ENCODE results near the gene HMBS. TPM values are rescaled to one million over a fixed set of nuclear protein-coding genes. Genes with fewer than 3 reads are reported as not detected.
"Not testable (repeated sequence)": the region's sequence is repeated elsewhere in the genome, so short reads cannot be mapped to it uniquely, and the experiment has no call there.

Gene HMBS
- total RNA-seq, 1 experiment from 2014 or later, result 61.6 TPM

DNA sequence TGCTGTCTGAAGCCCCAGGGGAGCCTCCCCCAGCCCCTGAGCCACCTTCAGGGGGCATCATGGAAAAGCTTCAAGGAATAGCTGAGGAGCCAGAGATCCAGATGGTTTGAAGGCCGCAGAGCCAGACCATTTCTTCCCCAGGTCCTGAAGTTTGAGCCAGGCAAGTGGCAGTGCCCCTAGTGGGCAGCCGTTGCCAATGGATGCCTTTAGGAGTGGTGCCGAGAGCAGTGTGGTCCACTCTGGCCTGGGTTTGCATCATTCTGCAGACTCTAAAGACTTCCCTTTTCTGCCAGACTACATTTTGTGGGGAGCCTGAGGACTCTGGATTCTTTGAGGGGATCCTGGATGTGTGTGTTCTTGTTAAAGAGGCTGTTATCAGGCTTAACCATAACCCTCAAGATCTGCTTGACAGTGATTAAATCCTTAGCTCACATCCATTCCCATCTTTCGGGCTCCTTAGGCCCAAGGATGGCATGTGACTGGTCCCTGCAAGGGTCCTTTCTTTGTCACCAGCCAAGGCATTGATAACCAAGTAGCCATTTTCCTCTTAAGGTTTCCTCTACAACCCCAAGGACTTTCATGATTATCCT is 49.8 kb downstream of the HMBS start:
- CTCF ChIA-PET, result interaction anchor here (1.0 kb wide), 2 partner anchors 9 to 25 kb away, joined by 3 to 7 read pairs; no protein-coding TSS in a partner anchor
- H3K4me1 ChIP-seq (ENCODE audit: control insufficient read depth, insufficient read depth, low read length), result no peaks in the 10 kb centered on the region
- peaks cover 10% of the 10 kb centered on the region for H3K36me3 ChIP-seq (ENCODE audit: control insufficient read depth, insufficient read depth, low read length)
- BruUV-seq (replicated peaks), result no TSS peak
- no peaks in the 10 kb centered on the region for H3K27me3 ChIP-seq (ENCODE audit: control insufficient read depth, insufficient read depth, low read length)
- H3K27ac ChIP-seq (ENCODE audit: low read length), result no peak overlapping the region
- H3K4me3 ChIP-seq (ENCODE audit: low read depth in 2 of 2, low read length in 2 of 2), result no peak overlapping the region
- TF ChIP-seq, protein P1, sequence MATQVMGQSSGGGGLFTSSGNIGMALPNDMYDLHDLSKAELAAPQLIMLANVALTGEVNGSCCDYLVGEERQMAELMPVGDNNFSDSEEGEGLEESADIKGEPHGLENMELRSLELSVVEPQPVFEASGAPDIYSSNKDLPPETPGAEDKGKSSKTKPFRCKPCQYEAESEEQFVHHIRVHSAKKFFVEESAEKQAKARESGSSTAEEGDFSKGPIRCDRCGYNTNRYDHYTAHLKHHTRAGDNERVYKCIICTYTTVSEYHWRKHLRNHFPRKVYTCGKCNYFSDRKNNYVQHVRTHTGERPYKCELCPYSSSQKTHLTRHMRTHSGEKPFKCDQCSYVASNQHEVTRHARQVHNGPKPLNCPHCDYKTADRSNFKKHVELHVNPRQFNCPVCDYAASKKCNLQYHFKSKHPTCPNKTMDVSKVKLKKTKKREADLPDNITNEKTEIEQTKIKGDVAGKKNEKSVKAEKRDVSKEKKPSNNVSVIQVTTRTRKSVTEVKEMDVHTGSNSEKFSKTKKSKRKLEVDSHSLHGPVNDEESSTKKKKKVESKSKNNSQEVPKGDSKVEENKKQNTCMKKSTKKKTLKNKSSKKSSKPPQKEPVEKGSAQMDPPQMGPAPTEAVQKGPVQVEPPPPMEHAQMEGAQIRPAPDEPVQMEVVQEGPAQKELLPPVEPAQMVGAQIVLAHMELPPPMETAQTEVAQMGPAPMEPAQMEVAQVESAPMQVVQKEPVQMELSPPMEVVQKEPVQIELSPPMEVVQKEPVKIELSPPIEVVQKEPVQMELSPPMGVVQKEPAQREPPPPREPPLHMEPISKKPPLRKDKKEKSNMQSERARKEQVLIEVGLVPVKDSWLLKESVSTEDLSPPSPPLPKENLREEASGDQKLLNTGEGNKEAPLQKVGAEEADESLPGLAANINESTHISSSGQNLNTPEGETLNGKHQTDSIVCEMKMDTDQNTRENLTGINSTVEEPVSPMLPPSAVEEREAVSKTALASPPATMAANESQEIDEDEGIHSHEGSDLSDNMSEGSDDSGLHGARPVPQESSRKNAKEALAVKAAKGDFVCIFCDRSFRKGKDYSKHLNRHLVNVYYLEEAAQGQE (IDR thresholded peaks at IDR 0.05; ENCODE audit: insufficient read depth in 1 of 2, low read depth in 2 of 2, low read length in 1 of 2), result no peak
- TF ChIP-seq CTCF (IDR thresholded peaks at IDR 0.05), result peak; percentile 86
- TF ChIP-seq POLR2AphosphoS5 (IDR thresholded peaks at IDR 0.05; ENCODE audit: low read depth, low read length), result no peak
- intact Hi-C loops (cut with micrococcal nuclease; ENCODE audit: unreplicated experiment), result no loop called here
- no peaks in the 10 kb centered on the region for H3K9me3 ChIP-seq (ENCODE audit: control insufficient read depth, insufficient read depth, low read depth, low read length)
- DNase-seq (ENCODE audit: low read depth, low spot score) (no peak), ATAC-seq (peak; percentile 74)
- POLR2A ChIA-PET, result no interaction called here
- in situ Hi-C loops (cut with HindIII; ENCODE audit: low pct_unique_long_range_greater_than_20kb, low sequenced_read_pairs), result no loop called here

GRCh38 chr11:119139276-119139675 is 54.6 kb downstream of the HMBS start:
- H3K4me3 ChIP-seq (ENCODE audit: low read depth in 2 of 2, low read length in 2 of 2); in situ Hi-C loops (cut with HindIII; ENCODE audit: low pct_unique_long_range_greater_than_20kb, low sequenced_read_pairs); H3K36me3 ChIP-seq (ENCODE audit: control insufficient read depth, insufficient read depth, low read length); intact Hi-C loops (cut with micrococcal nuclease; ENCODE audit: unreplicated experiment); BruUV-seq (replicated peaks); ATAC-seq; DNase-seq (ENCODE audit: low read depth, low spot score); H3K27me3 ChIP-seq (ENCODE audit: control insufficient read depth, insufficient read depth, low read length); H3K4me1 ChIP-seq (ENCODE audit: control insufficient read depth, insufficient read depth, low read length); H3K27ac ChIP-seq (ENCODE audit: low read length); H3K9me3 ChIP-seq (ENCODE audit: control insufficient read depth, insufficient read depth, low read depth, low read length): not testable (repeated sequence)
- POLR2A ChIA-PET, result interaction anchor here (0.7 kb wide), 2 partner anchors 248 to 1328 kb away, joined by 4 read pairs; no protein-coding TSS in a partner anchor
- CTCF ChIA-PET, result interaction anchor here (0.5 kb wide), 1 partner anchor 106 kb away, joined by 5 read pairs; no protein-coding TSS in a partner anchor

Other genes starting within 250 kb of the HMBS start
- gene CXCR5, start 201.0 kb upstream of the HMBS start, total RNA-seq (2021; ENCODE audit: unreplicated experiment), result not detected
- 234 TPM for gene BCL9L, start 159.0 kb upstream of the HMBS start, total RNA-seq (2021; ENCODE audit: unreplicated experiment)
- 0.92 TPM for gene UPK2, start 128.6 kb upstream of the HMBS start, total RNA-seq (2021; ENCODE audit: unreplicated experiment)
- not detected for gene FOXR1, start 113.1 kb upstream of the HMBS start, total RNA-seq (2021; ENCODE audit: unreplicated experiment)
- 45.4 TPM for gene CENATAC, start 86.7 kb upstream of the HMBS start, total RNA-seq (2021; ENCODE audit: unreplicated experiment)
- 1,083 TPM for gene RPS25, start 66.5 kb upstream of the HMBS start, total RNA-seq (2021; ENCODE audit: unreplicated experiment)
- gene TRAPPC4, start 66.1 kb upstream of the HMBS start, total RNA-seq (2021; ENCODE audit: unreplicated experiment), result 78.9 TPM
- gene SLC37A4, start 54.0 kb upstream of the HMBS start, total RNA-seq (2021; ENCODE audit: unreplicated experiment), result 33.2 TPM
- gene HYOU1, start 27.7 kb upstream of the HMBS start, total RNA-seq (2021; ENCODE audit: unreplicated experiment), result 268 TPM
- 28.2 TPM for gene VPS11, start 17.1 kb upstream of the HMBS start, total RNA-seq (2021; ENCODE audit: unreplicated experiment)
- gene DPAGT1, start 17.0 kb downstream of the HMBS start, total RNA-seq (2021; ENCODE audit: unreplicated experiment), result 72.1 TPM
- gene C2CD2L, start 22.5 kb downstream of the HMBS start, total RNA-seq (2021; ENCODE audit: unreplicated experiment), result 10.1 TPM
- 52.7 TPM for gene HINFP, start 36.7 kb downstream of the HMBS start, total RNA-seq (2021; ENCODE audit: unreplicated experiment)
- gene ABCG4, start 64.2 kb downstream of the HMBS start, total RNA-seq (2021; ENCODE audit: unreplicated experiment), result 0.39 TPM
- 25.2 TPM for gene NLRX1, start 83.8 kb downstream of the HMBS start, total RNA-seq (2021; ENCODE audit: unreplicated experiment)
- 0.23 TPM for gene NHERF4, start 100.6 kb downstream of the HMBS start, total RNA-seq (2021; ENCODE audit: unreplicated experiment)
- gene CBL, start 121.5 kb downstream of the HMBS start, total RNA-seq (2021; ENCODE audit: unreplicated experiment), result 69.9 TPM
- 27.2 TPM for gene MCAM, start 232.2 kb downstream of the HMBS start, total RNA-seq (2021; ENCODE audit: unreplicated experiment)
- 69.0 TPM for gene RNF26, start 249.6 kb downstream of the HMBS start, total RNA-seq (2021; ENCODE audit: unreplicated experiment)